Smooth muscle cell (in vitro differentiated cells): ENCODE results near the gene ASTN1. TPM values are rescaled to one million over a fixed set of nuclear protein-coding genes. Genes with fewer than 3 reads are reported as not detected.

Experiments used
- DNase-seq: peaks from one replicate; lab custom pipeline; 2025; ENCODE audit not compliant: unreplicated experiment; lab: John Stamatoyannopoulos, UW
- H2AFZ ChIP-seq: fragments of 200-600 bp; sonication (generic); 2 replicates; pipeline ENCODE4 v1.6.0; 2016; ENCODE audit warnings: antibody characterized with exemption, low read depth, mild to moderate bottlenecking
- H3F3A ChIP-seq: fragments of 200-600 bp; sonication (generic); 2 replicates; pipeline ENCODE4 v1.6.0; 2017; ENCODE audit warnings: antibody characterized with exemption, low read depth
- H3K27ac ChIP-seq: fragments of 200-600 bp; sonication (generic); 2 replicates; pipeline ENCODE4 v1.5.1; 2016; ENCODE audit warnings: low read depth, mild to moderate bottlenecking
- H3K27me3 ChIP-seq: fragments of 200-600 bp; sonication (generic); 2 replicates; pipeline ENCODE4 v1.6.1; 2016; ENCODE audit warnings: low read depth, mild to moderate bottlenecking
- H3K36me3 ChIP-seq: fragments of 200-600 bp; sonication (generic); 2 replicates; pipeline ENCODE4 v1.5.1; 2016; ENCODE audit warnings: low read depth
- H3K4me1 ChIP-seq: fragments of 200-600 bp; sonication (generic); 2 replicates; pipeline ENCODE4 v1.5.1; 2016; ENCODE audit warnings: low read depth
- H3K4me2 ChIP-seq: fragments of 200-600 bp; sonication (generic); 2 replicates; pipeline ENCODE4 v1.6.0; 2016; ENCODE audit warnings: mild to moderate bottlenecking
- H3K4me3 ChIP-seq: fragments of 200-600 bp; sonication (generic); 2 replicates; pipeline ENCODE4 v1.5.1; 2016; ENCODE audit warnings: mild to moderate bottlenecking
- H3K79me2 ChIP-seq: fragments of 200-600 bp; sonication (generic); 2 replicates; pipeline ENCODE4 v1.6.0; 2016; ENCODE audit warnings: low read depth, mild to moderate bottlenecking
- H3K9ac ChIP-seq: fragments of 200-600 bp; sonication (generic); 2 replicates; pipeline ENCODE4 v1.6.0; 2016; ENCODE audit warnings: low read depth
- H3K9me3 ChIP-seq: fragments of 200-600 bp; sonication (generic); replicated peaks from 2 replicates; pipeline ENCODE4 v1.5.1; 2016; ENCODE audit warnings: low read depth
- H4K20me1 ChIP-seq: fragments of 200-600 bp; sonication (generic); 2 replicates; pipeline ENCODE4 v1.6.0; 2016; ENCODE audit warnings: low read depth
- WGBS: methylation state at CpG from one replicate; pipeline ENCODE4 v1.1.7; 2016; ENCODE audit warnings: low lambda C conversion rate; 5-methylcytosine and 5-hydroxymethylcytosine counted together
- polyA plus RNA-seq: library from polyadenylated mRNA; unstranded; fragments of >200 nt; fragmentation: Nextera tagmentation; extraction: Ambion mirVana; gene quantifications from 2 replicates; pipeline ENCODE4 v1.2.1, GENCODE V29; 2016
- total RNA-seq: library from RNA; depleted of rRNA; stranded (reverse); fragments of >200 nt; gene quantifications from 2 replicates; pipeline ENCODE4 v1.2.3, GENCODE V29; 2014
- TF ChIP-seq, protein P1 (sequence below): fragments of 200-600 bp; sonication (generic); IDR thresholded peaks from 2 replicates; pipeline ENCODE4 v1.5.1; 2017; ENCODE audit warnings: borderline replicate concordance, mild to moderate bottlenecking, antibody characterized with exemption; ENCODE audit not compliant: insufficient read depth, poor library complexity, severe bottlenecking

ASTN1 gene
- total and polyA plus RNA-seq, 2 experiments from 2014 or later = 0.04 TPM; not detected in 1

- no peak overlapping the region for H3K4me2 ChIP-seq
- no peak overlapping the region for H3K4me3 ChIP-seq
- no peaks in the 10 kb centered on the region for H3K4me1 ChIP-seq
- H3K79me2 ChIP-seq = no peaks in the 10 kb centered on the region
- no peaks in the 10 kb centered on the region for H3F3A ChIP-seq
- no peak overlapping the region for H2AFZ ChIP-seq
- TF ChIP-seq, protein P1, sequence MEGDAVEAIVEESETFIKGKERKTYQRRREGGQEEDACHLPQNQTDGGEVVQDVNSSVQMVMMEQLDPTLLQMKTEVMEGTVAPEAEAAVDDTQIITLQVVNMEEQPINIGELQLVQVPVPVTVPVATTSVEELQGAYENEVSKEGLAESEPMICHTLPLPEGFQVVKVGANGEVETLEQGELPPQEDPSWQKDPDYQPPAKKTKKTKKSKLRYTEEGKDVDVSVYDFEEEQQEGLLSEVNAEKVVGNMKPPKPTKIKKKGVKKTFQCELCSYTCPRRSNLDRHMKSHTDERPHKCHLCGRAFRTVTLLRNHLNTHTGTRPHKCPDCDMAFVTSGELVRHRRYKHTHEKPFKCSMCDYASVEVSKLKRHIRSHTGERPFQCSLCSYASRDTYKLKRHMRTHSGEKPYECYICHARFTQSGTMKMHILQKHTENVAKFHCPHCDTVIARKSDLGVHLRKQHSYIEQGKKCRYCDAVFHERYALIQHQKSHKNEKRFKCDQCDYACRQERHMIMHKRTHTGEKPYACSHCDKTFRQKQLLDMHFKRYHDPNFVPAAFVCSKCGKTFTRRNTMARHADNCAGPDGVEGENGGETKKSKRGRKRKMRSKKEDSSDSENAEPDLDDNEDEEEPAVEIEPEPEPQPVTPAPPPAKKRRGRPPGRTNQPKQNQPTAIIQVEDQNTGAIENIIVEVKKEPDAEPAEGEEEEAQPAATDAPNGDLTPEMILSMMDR = no peak
- no peaks in the 10 kb centered on the region for H4K20me1 ChIP-seq
- no peaks in the 10 kb centered on the region for H3K36me3 ChIP-seq
- no peak for DNase-seq
- no peak overlapping the region for H3K9ac ChIP-seq
- WGBS = 81% methylated on average over 3 of the region's 3 CpGs
- H3K9me3 ChIP-seq = no peaks in the 10 kb centered on the region
- peaks cover 10% of the 10 kb centered on the region for H3K27me3 ChIP-seq
- no peak overlapping the region for H3K27ac ChIP-seq
Measured at GRCh38 chr1:177020851-177021589, 143.5 kb downstream of the ASTN1 start.

DNA sequence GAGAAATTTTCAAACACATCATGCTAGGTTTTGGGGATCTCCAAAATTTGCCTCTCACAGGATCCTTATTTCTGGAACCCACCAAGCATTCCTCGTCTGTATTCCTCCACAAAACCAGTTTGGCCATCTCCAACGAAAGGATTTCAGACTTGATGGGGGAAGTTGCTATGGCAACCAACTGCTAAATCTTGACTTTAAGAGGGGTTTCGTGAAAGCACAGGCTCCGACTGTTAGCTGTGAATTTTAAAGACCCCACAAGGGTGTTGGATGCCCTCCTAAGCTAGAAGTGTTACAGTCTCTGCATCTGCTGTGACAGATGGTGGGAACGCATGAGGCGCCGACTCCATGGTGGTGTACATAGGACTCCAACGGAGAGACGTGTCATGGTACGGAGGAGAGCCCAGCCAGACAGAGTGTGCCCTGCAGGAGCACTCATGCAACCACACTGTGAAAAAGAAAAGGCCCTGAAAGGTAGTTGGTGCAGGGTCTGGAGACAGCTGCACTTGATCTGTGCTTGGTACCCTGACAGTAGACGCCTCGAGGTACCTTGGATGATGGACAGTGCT is 147.1 kb downstream of the ASTN1 start:
- Histone ChIP-seq H3K27ac (no peak overlapping the region), H3K79me2 (no peaks in the 10 kb centered on the region), H3K9me3 (no peaks in the 10 kb centered on the region), H2AFZ (no peak overlapping the region), H3K4me1 (no peaks in the 10 kb centered on the region), H3K4me2 (no peak overlapping the region), H3K27me3 (peaks cover 6% of the 10 kb centered on the region), H3K9ac (no peak overlapping the region), H3K36me3 (no peaks in the 10 kb centered on the region), H4K20me1 (no peaks in the 10 kb centered on the region), H3K4me3 (no peak overlapping the region), H3F3A (no peaks in the 10 kb centered on the region)
- 89% methylated on average over 12 of the region's 12 CpGs for WGBS
- TF ChIP-seq, protein P1 = no peak
- DNase-seq = no peak

DNA sequence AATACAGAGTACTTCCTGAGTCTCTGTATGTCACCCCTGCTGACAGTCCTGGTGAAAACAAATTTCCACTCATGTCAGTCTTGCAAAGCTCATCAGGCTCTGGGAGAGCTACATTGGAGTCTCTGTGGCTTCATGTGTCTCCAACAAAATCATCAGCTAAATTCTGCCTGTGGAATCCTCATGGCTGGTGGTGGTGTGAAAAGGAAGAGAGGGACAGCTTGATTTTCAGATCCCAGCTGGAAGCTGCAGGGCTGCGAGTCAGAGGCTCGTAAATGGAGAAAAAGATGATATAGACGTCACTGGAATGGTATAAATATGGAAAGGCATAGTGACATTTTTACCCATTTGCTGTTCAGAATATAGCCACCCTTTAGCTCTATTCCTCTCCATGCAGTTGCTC is 150.2 kb downstream of the ASTN1 start:
- no peak overlapping the region for H3K4me3 ChIP-seq
- no peaks in the 10 kb centered on the region for H3K4me1 ChIP-seq
- H3K79me2 ChIP-seq = no peaks in the 10 kb centered on the region
- H3K27me3 ChIP-seq = no peaks in the 10 kb centered on the region
- no peak overlapping the region for H3K9ac ChIP-seq
- H4K20me1 ChIP-seq = no peaks in the 10 kb centered on the region
- WGBS = 39% methylated on average over 3 of the region's 3 CpGs
- H3K9me3 ChIP-seq = no peaks in the 10 kb centered on the region
- no peak overlapping the region for H3K4me2 ChIP-seq
- TF ChIP-seq, protein P1 = no peak
- DNase-seq = no peak
- H3K36me3 ChIP-seq = no peaks in the 10 kb centered on the region
- no peaks in the 10 kb centered on the region for H3F3A ChIP-seq
- H3K27ac ChIP-seq = no peak overlapping the region
- no peak overlapping the region for H2AFZ ChIP-seq

DNA sequence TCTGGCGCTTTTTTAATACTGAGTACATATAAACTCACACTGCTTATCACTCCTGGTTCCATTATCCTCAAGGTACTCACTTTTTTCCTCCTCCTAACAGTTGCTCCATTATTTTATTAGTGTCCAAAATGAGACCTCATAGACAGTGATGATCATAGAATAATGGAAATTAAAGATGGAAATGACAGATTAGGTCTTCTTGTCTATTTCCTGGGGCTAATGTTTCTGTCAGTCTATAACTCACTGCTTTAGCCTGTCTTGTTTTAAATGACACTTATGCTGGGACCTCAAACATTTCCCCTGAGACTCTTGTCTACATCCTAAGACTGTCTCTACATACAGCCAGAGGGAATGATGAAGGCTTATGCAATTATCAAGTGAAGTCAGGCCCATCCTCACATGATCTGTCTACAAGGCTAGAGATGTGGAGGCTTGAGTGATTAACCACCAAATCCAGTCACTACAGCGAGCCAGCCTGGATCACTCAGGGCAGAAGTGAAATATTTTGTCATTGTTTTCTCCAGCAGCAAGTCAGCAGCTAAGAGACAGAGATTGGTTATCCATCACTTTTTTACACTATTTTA is 152.1 kb downstream of the ASTN1 start:
- H3K4me3 ChIP-seq = no peak overlapping the region
- no peaks in the 10 kb centered on the region for H3K27me3 ChIP-seq
- TF ChIP-seq, protein P1 = no peak
- no peak overlapping the region for H3K9ac ChIP-seq
- no peaks in the 10 kb centered on the region for H4K20me1 ChIP-seq
- no peaks in the 10 kb centered on the region for H3F3A ChIP-seq
- H3K79me2 ChIP-seq = no peaks in the 10 kb centered on the region
- no peak overlapping the region for H3K4me2 ChIP-seq
- no peaks in the 10 kb centered on the region for H3K4me1 ChIP-seq
- H3K27ac ChIP-seq = no peak overlapping the region
- WGBS = 83% methylated on average over 2 of the region's 2 CpGs
- H3K36me3 ChIP-seq = no peaks in the 10 kb centered on the region
- DNase-seq = no peak
- H2AFZ ChIP-seq = no peak overlapping the region
- no peaks in the 10 kb centered on the region for H3K9me3 ChIP-seq
